HCT116 (cell line): Measurements from ENCODE around the gene ANKZF1. TPM values are rescaled to one million over a fixed set of nuclear protein-coding genes. Genes with fewer than 3 reads are reported as not detected.

Source experiments
- ATAC-seq: fragments of 200-7000 bp; cut with Tn5 transposase; 2 replicates; pipeline ENCODE4 v1.9.1; 2020; ENCODE audit warnings: mild to moderate bottlenecking, moderate library complexity
- BruUV-seq: library from RNA; stranded (reverse); fragments of 400-500 nt; replicated peaks from 2 replicates; lab custom pipeline; 2021; lab: Mats Ljungman, UMichigan
- CTCF ChIA-PET: fragments of 300-600 bp; sonication (Branson Sonifier 250); formaldehyde crosslinking; loops from one replicate; lab custom pipeline; 2021; ENCODE audit warnings: antibody characterized with exemption; lab: Charles Lee
- POLR2A ChIA-PET: fragments of 300-600, 350-600 bp; sonication (Branson Sonifier 250); formaldehyde crosslinking; loops from one replicate; lab custom pipeline; 2021; ENCODE audit warnings: antibody characterized with exemption; lab: Charles Lee
- RAD21 ChIA-PET, 2 experiments: fragments of 300-600 bp; sonication (Branson Sonifier 250); formaldehyde crosslinking; loops; one replicate each; lab custom pipeline; 2023; ENCODE audit warnings: low total read pairs in 2 of 2; ENCODE audit not compliant: uncharacterized antibody in 2 of 2, unreplicated experiment in 2 of 2, low non-redundant PET in 1 of 2; lab: Charles Lee
- DNase-seq: peaks from one replicate; pipeline ENCODE4 v3.0.0-alpha.2; 2010; ENCODE audit warnings: low read depth, low spot score
- H2AFZ ChIP-seq: fragments of 200-600 bp; shearing (Covaris generic), sonication (generic); 2 replicates; pipeline ENCODE4 v1.6.1; 2017; ENCODE audit warnings: low read depth, mixed run types, mixed read lengths, antibody characterized with exemption, low read length; ENCODE audit not compliant: poor library complexity, severe bottlenecking
- H3K27ac ChIP-seq: 2 replicates; pipeline ENCODE4 v1.5.1; 2012; ENCODE audit warnings: low read depth, low read length
- H3K27me3 ChIP-seq: fragments of 200-600 bp; sonication (generic); 2 replicates; pipeline ENCODE4 v1.6.1; 2016; ENCODE audit warnings: mixed run types, low read length, mixed read lengths; ENCODE audit not compliant: insufficient read depth
- H3K36me3 ChIP-seq, 2 experiments: fragments of 200-500 bp in 1 of 2; fragments of 200-600 bp in 1 of 2; sonication (Bioruptor generic) in 1 of 2; sonication (generic) in 1 of 2; 2 replicates each; pipeline versions ENCODE4 v1.5.1 to v1.6.1; 2014 to 2016; ENCODE audit warnings: low read length in 2 of 2, inconsistent platforms in 1 of 2, mixed read lengths in 1 of 2, mixed run types in 1 of 2; ENCODE audit not compliant: insufficient read depth in 2 of 2, control insufficient read depth in 1 of 2
- H3K4me1 ChIP-seq, 2 experiments: fragments of 200-600 bp in 1 of 2; sonication (generic) in 1 of 2; 2 replicates each; pipeline versions ENCODE4 v1.5.1 to v1.6.1; 2012 to 2017; ENCODE audit warnings: low read length in 2 of 2, inconsistent platforms in 1 of 2, mild to moderate bottlenecking in 1 of 2, mixed read lengths in 1 of 2, mixed run types in 1 of 2, moderate library complexity in 1 of 2; ENCODE audit not compliant: insufficient read depth in 2 of 2, control insufficient read depth in 1 of 2
- H3K4me2 ChIP-seq: fragments of 200-600 bp; sonication (generic); 2 replicates; pipeline ENCODE4 v1.6.1; 2017; ENCODE audit warnings: mixed run types, low read length, mixed read lengths
- H3K4me3 ChIP-seq, 2 experiments: fragments of 200-600 bp in 1 of 2; sonication (generic) in 1 of 2; replicated peaks in 1 of 2; 2 replicates each; pipeline ENCODE4 v1.5.1; 2011 to 2016; ENCODE audit warnings: low read length in 2 of 2, control low read depth in 1 of 2, low read depth in 1 of 2, mild to moderate bottlenecking in 1 of 2, mixed read lengths in 1 of 2, mixed run types in 1 of 2
- H3K79me2 ChIP-seq: fragments of 200-600 bp; sonication (generic); 2 replicates; pipeline ENCODE4 v1.6.1; 2017; ENCODE audit warnings: mild to moderate bottlenecking, mixed run types, low read length, moderate library complexity, mixed read lengths; ENCODE audit not compliant: insufficient read depth
- H3K9ac ChIP-seq: fragments of 200-600 bp; sonication (generic); 2 replicates; pipeline ENCODE4 v1.6.1; 2016; ENCODE audit warnings: low read length, mixed read lengths
- H3K9me2 ChIP-seq: fragments of 200-600 bp; sonication (generic), shearing (Covaris generic); 2 replicates; pipeline ENCODE4 v1.6.1; 2017; ENCODE audit warnings: mixed run types, mild to moderate bottlenecking, moderate library complexity; ENCODE audit not compliant: insufficient read depth
- H3K9me3 ChIP-seq, 2 experiments: fragments of 200-500 bp in 1 of 2; fragments of 200-600 bp in 1 of 2; sonication (Bioruptor generic) in 1 of 2; sonication (generic) in 1 of 2; 2 replicates each; pipeline ENCODE4 v1.6.1; 2014 to 2017; ENCODE audit warnings: low read length in 2 of 2, mixed read lengths in 2 of 2, inconsistent platforms in 1 of 2, low read depth in 1 of 2, mild to moderate bottlenecking in 1 of 2, mixed run types in 1 of 2, moderate library complexity in 1 of 2; ENCODE audit not compliant: control insufficient read depth in 1 of 2, insufficient read depth in 1 of 2
- H4K20me1 ChIP-seq: fragments of 200-600 bp; sonication (generic), shearing (Covaris generic); 2 replicates; pipeline ENCODE4 v1.6.1; 2017; ENCODE audit warnings: mixed run types, mild to moderate bottlenecking, moderate library complexity; ENCODE audit not compliant: insufficient read depth
- CEBPB ChIP-seq: IDR thresholded peaks from 2 replicates; pipeline ENCODE4 v1.6.1; 2012; ENCODE audit warnings: low read depth
- ELF1 ChIP-seq: IDR thresholded peaks from 2 replicates; pipeline ENCODE4 v1.6.1; 2012; ENCODE audit warnings: low read depth, borderline replicate concordance
- EZH2 ChIP-seq: fragments of 200-600 bp; sonication (generic); IDR thresholded peaks from 2 replicates; pipeline ENCODE4 v1.6.1; 2017; ENCODE audit warnings: antibody characterized with exemption, mixed run types
- FOSL1 ChIP-seq: IDR thresholded peaks from 2 replicates; pipeline ENCODE4 v1.6.1; 2012; ENCODE audit warnings: low read depth
- JUND ChIP-seq: IDR thresholded peaks from 2 replicates; pipeline ENCODE4 v1.6.1; 2012
- POLR2A ChIP-seq: IDR thresholded peaks from 2 replicates; pipeline ENCODE4 v1.7.0; 2011; ENCODE audit warnings: borderline replicate concordance; ENCODE audit not compliant: insufficient read depth, insufficient read length; ENCODE audit errors: extremely low read depth
- POLR2AphosphoS5 ChIP-seq: IDR thresholded peaks from 2 replicates; pipeline ENCODE4 v1.6.1; 2011; ENCODE audit warnings: mild to moderate bottlenecking, low read depth, low read length, moderate library complexity
- RAD21 ChIP-seq: IDR thresholded peaks from 2 replicates; pipeline ENCODE4 v1.6.1; 2012; ENCODE audit warnings: low read depth, mild to moderate bottlenecking
- SIN3A ChIP-seq: IDR thresholded peaks from 2 replicates; pipeline ENCODE4 v1.6.1; 2012; ENCODE audit warnings: low read depth
- TCF7L2 ChIP-seq: IDR thresholded peaks from 2 replicates; pipeline ENCODE4 v1.7.0; 2011; ENCODE audit warnings: borderline replicate concordance, inconsistent platforms; ENCODE audit not compliant: insufficient read depth, insufficient read length; ENCODE audit errors: extremely low read depth
- ZFX ChIP-seq: fragments of 450-650 bp; IDR thresholded peaks from 2 replicates; pipeline ENCODE4 v1.6.1; 2017
- ZNF274 ChIP-seq: fragments of 200-500 bp; sonication (Bioruptor generic); IDR thresholded peaks from 2 replicates; pipeline ENCODE4 v1.6.1; 2014; ENCODE audit warnings: mild to moderate bottlenecking, low read depth, low read length, inconsistent platforms
- intact Hi-C: fragments of 100-400 bp; cut with micrococcal nuclease; formaldehyde crosslinking; loops from 2 replicates; pipeline ENCODE4 v1.10.0; 2022
- total RNA-seq: library from RNA; stranded (reverse); gene quantifications from one replicate; pipeline ENCODE4 v1.2.1, GENCODE V29; 2021; ENCODE audit not compliant: unreplicated experiment
- TF ChIP-seq, protein P1 (sequence below): IDR thresholded peaks from 2 replicates; pipeline ENCODE4 v1.6.1; 2012; ENCODE audit warnings: low read depth
- TF ChIP-seq, protein P2 (sequence below): IDR thresholded peaks from 2 replicates; pipeline ENCODE4 v1.6.1; 2011; ENCODE audit warnings: mild to moderate bottlenecking, low read length, moderate library complexity; ENCODE audit not compliant: insufficient replicate concordance; ENCODE audit errors: extremely low read depth
- TF ChIP-seq, protein P3 (sequence below): IDR thresholded peaks from 2 replicates; pipeline ENCODE4 v1.6.1; 2012

ANKZF1 gene
- total RNA-seq, 1 experiment from 2014 or later = 64.7 TPM

DNA sequence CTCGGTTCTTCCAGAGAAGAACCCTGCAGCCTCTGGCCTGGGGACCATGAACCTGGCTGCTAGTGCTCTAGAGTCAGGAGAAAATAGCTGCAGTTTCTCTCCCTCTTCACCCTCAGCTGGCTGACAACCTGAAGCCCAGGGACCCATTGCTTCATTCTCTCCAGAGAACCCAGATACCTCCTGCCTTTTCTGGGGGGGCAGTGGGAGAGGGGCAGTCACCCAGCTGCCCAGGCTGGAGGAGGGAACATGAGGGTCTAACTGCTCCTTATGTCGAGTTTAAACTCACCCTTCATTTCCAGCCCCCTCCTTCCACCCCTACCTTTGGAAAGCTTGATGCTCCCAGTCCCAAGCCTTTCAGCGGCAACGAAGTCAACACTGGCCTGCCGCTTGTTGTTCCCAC is 30.6 kb upstream of the ANKZF1 start (continued):
- TF ChIP-seq, protein P1, sequence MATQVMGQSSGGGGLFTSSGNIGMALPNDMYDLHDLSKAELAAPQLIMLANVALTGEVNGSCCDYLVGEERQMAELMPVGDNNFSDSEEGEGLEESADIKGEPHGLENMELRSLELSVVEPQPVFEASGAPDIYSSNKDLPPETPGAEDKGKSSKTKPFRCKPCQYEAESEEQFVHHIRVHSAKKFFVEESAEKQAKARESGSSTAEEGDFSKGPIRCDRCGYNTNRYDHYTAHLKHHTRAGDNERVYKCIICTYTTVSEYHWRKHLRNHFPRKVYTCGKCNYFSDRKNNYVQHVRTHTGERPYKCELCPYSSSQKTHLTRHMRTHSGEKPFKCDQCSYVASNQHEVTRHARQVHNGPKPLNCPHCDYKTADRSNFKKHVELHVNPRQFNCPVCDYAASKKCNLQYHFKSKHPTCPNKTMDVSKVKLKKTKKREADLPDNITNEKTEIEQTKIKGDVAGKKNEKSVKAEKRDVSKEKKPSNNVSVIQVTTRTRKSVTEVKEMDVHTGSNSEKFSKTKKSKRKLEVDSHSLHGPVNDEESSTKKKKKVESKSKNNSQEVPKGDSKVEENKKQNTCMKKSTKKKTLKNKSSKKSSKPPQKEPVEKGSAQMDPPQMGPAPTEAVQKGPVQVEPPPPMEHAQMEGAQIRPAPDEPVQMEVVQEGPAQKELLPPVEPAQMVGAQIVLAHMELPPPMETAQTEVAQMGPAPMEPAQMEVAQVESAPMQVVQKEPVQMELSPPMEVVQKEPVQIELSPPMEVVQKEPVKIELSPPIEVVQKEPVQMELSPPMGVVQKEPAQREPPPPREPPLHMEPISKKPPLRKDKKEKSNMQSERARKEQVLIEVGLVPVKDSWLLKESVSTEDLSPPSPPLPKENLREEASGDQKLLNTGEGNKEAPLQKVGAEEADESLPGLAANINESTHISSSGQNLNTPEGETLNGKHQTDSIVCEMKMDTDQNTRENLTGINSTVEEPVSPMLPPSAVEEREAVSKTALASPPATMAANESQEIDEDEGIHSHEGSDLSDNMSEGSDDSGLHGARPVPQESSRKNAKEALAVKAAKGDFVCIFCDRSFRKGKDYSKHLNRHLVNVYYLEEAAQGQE = no peak
- TF ChIP-seq ZFX = no peak

DNA sequence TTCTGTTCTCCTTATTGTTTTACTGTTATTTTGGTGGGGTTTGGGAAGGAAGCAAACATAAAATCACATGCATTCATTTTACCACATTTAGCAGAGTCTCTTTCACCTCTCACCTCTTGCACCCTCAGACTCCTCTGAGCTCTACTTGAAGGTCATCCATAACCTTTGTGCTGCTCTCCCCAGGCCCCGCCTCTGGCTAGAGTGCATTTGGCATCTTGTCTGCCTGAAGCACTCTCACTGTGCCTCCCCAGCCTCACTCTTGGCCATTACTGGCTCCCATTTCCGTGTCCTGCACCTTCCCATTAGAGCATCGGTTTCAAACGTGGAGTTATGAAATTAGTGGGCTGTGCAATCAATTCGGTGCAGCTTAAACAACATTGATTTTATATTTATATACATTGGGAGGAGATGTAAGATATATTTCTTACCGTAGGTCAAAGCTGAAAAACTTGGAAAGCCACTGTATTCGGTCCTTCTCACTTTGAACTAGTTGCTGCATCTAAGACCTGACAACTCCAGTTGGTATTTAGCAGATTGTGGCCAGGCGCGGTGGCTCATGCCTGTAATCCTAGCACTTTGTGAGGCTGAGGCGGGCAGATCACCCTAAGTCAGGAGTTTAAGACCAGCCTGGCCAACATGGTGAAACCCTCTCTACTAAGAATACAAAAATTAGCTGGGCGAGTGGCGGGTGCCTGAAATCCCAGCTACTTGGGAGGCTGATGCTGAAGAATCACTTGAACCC is 30.0 kb upstream of the ANKZF1 start:
- ChIA-PET CTCF (no interaction called here), RAD21 (no interaction called here), POLR2A (interaction anchor here (0.9 kb wide), 1 partner anchor 23 kb away, joined by 5 read pairs; the partner anchor contains the start of gene CNPPD1)
- H3K4me1 ChIP-seq = no peaks in the 10 kb centered on the region
- peaks cover 0 to 3% of the 10 kb centered on the region in 2 experiments; a peak in 2 of 4 replicates for H3K9me3 ChIP-seq
- DNase-seq (no peak), ATAC-seq (no peak)
- H3K9me2 ChIP-seq = no peaks in the 10 kb centered on the region
- H3K4me2 ChIP-seq = no peak overlapping the region
- BruUV-seq = no TSS peak
- intact Hi-C loops = no loop called here
- H3K36me3 ChIP-seq = no peaks in the 10 kb centered on the region
- no peak overlapping the region for H2AFZ ChIP-seq
- no peak overlapping the region for H3K4me3 ChIP-seq
- no peak overlapping the region for H3K9ac ChIP-seq
- H3K27me3 ChIP-seq = no peaks in the 10 kb centered on the region
- H3K27ac ChIP-seq = no peak overlapping the region
- H4K20me1 ChIP-seq = no peaks in the 10 kb centered on the region
- H3K79me2 ChIP-seq = no peaks in the 10 kb centered on the region
- TF ChIP-seq, protein P2, sequence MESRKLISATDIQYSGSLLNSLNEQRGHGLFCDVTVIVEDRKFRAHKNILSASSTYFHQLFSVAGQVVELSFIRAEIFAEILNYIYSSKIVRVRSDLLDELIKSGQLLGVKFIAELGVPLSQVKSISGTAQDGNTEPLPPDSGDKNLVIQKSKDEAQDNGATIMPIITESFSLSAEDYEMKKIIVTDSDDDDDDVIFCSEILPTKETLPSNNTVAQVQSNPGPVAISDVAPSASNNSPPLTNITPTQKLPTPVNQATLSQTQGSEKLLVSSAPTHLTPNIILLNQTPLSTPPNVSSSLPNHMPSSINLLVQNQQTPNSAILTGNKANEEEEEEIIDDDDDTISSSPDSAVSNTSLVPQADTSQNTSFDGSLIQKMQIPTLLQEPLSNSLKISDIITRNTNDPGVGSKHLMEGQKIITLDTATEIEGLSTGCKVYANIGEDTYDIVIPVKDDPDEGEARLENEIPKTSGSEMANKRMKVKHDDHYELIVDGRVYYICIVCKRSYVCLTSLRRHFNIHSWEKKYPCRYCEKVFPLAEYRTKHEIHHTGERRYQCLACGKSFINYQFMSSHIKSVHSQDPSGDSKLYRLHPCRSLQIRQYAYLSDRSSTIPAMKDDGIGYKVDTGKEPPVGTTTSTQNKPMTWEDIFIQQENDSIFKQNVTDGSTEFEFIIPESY = no peak
- no peak for TF ChIP-seq POLR2A
- TF ChIP-seq ELF1 = no peak
- TF ChIP-seq, protein P3, sequence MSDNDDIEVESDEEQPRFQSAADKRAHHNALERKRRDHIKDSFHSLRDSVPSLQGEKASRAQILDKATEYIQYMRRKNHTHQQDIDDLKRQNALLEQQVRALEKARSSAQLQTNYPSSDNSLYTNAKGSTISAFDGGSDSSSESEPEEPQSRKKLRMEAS = no peak
- TF ChIP-seq ZNF274 = no peak
- TF ChIP-seq FOSL1 = no peak
- TF ChIP-seq RAD21 = no peak
- TF ChIP-seq, protein P1 = no peak
- no peak for TF ChIP-seq POLR2AphosphoS5
- no peak for TF ChIP-seq JUND
- TF ChIP-seq ZFX = no peak
- no peak for TF ChIP-seq EZH2
- TF ChIP-seq CEBPB = no peak
- no peak for TF ChIP-seq TCF7L2
- no peak for TF ChIP-seq SIN3A
